ENCODE measurements around the gene HCAR1.
"Not testable (repeated sequence)": the region's sequence is repeated elsewhere in the genome, so short reads cannot be mapped to it uniquely, and the experiment has no call there.

Gene HCAR1

DNA sequence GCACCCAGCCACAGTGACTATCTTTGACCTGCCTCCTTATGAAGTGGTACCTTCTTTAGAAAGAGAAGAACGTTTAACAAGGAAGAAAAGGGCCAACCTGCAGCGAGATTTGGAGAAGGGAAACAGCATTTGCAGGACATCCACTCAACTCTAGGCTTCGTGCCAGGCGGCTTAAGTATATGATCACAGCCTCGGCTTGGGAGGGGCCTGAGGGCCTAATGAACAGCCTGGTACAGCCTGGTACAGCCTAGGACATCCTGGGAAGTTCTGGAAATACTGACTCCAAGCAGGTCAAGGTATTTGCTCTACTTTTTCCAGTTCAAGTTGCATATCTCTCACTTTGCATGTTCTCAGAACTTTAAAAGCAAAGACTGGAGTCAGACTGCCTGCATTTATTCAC lies 43.6 kb downstream of the HCAR1 start:
- Histone ChIP-seq H3K4me1 (ENCODE audit: insufficient read depth, low read length) (no peaks in the 10 kb centered on the region), H3K27ac (ENCODE audit: low read length) (no peak overlapping the region), H3K9me3 (ENCODE audit: insufficient read depth, low read depth, low read length) (no peaks in the 10 kb centered on the region), H3K27me3 (ENCODE audit: insufficient read depth, low read length) (peaks cover 8% of the 10 kb centered on the region; the same call in 1 of the 2 replicates), H3K4me3 (ENCODE audit: low read length) (no peak overlapping the region), H3K9ac (ENCODE audit: low read depth, low read length) (no peak overlapping the region), H3K36me3 (ENCODE audit: insufficient read depth, low read depth, low read length) (no peaks in the 10 kb centered on the region)

DNA sequence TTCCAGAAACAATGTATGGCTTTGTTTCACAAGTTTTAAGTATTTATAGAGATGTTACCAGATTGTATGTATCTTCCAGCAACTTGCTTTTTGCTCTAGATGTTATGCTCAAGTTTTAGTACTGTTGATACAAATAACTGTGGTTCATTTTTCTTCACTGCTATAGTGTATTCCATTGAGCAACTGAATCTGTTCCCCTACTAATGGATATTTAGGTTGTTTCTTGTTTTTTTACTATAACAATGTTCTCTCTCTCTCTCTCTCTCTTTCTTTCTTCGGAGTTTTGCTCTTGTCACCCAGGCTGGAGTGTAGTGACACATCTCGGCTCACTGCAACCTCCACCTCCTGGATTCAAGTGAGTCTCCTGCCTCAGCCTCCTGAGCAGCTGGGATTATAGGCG lies 44.1 kb downstream of the HCAR1 start:
- H3K36me3 ChIP-seq (ENCODE audit: insufficient read depth, low read depth, low read length): no peaks in the 10 kb centered on the region
- no peak overlapping the region for H3K4me3 ChIP-seq (ENCODE audit: low read length)
- H3K9ac ChIP-seq (ENCODE audit: low read depth, low read length): no peak overlapping the region
- peaks cover 8% of the 10 kb centered on the region; the same call in 1 of the 2 replicates for H3K27me3 ChIP-seq (ENCODE audit: insufficient read depth, low read length)
- no peak overlapping the region for H3K27ac ChIP-seq (ENCODE audit: low read length)
- H3K4me1 ChIP-seq (ENCODE audit: insufficient read depth, low read length): no peaks in the 10 kb centered on the region
- no peaks in the 10 kb centered on the region for H3K9me3 ChIP-seq (ENCODE audit: insufficient read depth, low read depth, low read length)

DNA sequence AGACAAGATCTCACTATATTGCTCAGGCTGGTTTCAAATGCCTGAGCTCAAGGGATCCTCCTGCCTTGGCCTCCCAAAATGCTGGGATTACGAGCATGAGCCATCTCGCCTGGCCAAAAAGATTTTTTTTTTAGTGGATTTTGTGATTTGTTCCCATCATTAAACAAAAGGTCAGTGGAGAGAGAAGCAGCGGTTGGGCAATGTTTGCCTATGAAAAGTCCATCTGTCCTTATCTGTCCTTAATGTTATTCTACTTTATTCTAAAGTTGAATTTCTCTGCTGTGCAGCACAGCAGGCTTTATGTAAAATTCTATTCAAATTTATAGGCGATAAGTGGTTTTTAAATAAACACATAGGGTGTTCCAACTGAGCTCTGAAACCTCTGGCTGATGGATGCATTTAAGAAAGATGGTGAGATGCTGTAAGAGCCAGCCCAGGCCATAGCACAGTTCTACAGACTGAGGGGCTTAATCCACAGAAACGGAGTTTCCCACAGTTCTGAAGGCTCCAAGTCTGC lies 46.3 kb downstream of the HCAR1 start:
- Histone ChIP-seq H3K4me1 (ENCODE audit: insufficient read depth, low read length) (no peaks in the 10 kb centered on the region), H3K27me3 (ENCODE audit: insufficient read depth, low read length) (peaks cover 8% of the 10 kb centered on the region; the same call in 1 of the 2 replicates), H3K4me3 (ENCODE audit: low read length) (no peak overlapping the region), H3K9me3 (ENCODE audit: insufficient read depth, low read depth, low read length) (no peaks in the 10 kb centered on the region), H3K9ac (ENCODE audit: low read depth, low read length) (no peak overlapping the region), H3K36me3 (ENCODE audit: insufficient read depth, low read depth, low read length) (no peaks in the 10 kb centered on the region), H3K27ac (ENCODE audit: low read length) (no peak overlapping the region)

DNA sequence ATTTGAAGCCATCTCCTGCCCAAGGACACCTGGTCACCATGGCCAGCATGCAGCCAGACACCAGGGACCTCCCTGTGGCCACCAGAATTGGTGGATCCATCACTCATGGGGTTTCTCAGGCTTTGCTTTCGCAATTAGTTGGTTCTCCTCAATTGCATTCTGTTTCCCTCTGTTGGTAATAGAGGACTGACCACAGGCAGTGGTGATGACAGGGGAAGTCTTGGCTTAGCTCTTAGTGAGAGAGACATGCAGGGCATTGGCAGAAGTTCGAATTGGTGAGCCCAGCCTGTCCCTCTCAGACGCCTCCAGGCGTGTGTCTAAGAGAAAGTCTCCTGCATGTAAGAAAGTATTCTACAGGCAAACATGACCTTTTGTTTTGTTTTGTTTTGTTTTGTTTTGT lies 48.8 kb downstream of the HCAR1 start:
- Histone ChIP-seq H3K27ac (ENCODE audit: low read length) (no peak overlapping the region), H3K9me3 (ENCODE audit: insufficient read depth, low read depth, low read length) (no peaks in the 10 kb centered on the region), H3K4me3 (ENCODE audit: low read length) (no peak overlapping the region), H3K36me3 (ENCODE audit: insufficient read depth, low read depth, low read length) (no peaks in the 10 kb centered on the region), H3K4me1 (ENCODE audit: insufficient read depth, low read length) (no peaks in the 10 kb centered on the region), H3K9ac (ENCODE audit: low read depth, low read length) (no peak overlapping the region), H3K27me3 (ENCODE audit: insufficient read depth, low read length) (peaks cover 8% of the 10 kb centered on the region; the same call in 1 of the 2 replicates)

DNA sequence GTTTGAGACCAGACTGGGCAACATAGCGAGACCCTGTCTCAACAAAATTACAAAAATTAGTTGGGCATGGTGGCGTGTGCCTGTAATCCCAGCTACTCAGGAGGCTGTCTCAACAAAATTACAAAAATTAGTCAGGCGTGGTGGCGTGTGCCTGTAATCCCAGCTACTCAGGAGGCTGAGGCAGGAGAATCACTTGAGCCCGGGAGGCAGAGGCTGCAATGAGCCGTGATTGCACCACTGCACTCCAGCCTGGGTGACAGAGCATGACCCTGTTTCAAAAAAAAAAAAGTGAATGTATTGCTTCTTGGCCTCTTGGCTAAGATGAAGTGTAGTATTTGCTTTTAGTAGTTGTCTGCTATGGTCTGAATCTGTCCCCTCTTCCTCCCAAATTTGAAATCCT lies 49.7 kb downstream of the HCAR1 start:
- H3K36me3 ChIP-seq (ENCODE audit: insufficient read depth, low read depth, low read length); H3K27me3 ChIP-seq (ENCODE audit: insufficient read depth, low read length); H3K9ac ChIP-seq (ENCODE audit: low read depth, low read length); H3K27ac ChIP-seq (ENCODE audit: low read length); H3K4me3 ChIP-seq (ENCODE audit: low read length); H3K4me1 ChIP-seq (ENCODE audit: insufficient read depth, low read length); H3K9me3 ChIP-seq (ENCODE audit: insufficient read depth, low read depth, low read length): not testable (repeated sequence)

DNA sequence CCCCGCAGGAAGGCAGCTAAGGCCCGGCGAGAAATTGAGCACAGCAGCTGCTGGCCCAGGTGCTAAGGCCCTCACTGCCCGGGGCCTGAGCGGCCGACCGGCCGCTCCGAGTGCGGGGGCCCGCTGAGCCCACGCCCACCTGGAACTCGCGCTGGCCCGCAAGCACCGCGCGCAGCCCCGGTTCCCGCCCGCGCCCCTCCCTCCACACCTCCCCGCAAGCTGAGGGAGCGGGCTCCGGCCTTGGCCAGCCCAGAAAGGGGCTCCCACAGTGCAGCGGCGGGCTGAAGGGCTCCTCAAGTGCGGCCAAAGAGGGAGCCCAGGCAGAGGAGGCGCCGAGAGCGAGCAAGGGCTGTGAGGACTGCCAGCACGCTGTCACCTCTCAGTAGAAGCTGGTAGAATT lies 53.9 kb downstream of the HCAR1 start:
- H3K9me3 ChIP-seq (ENCODE audit: insufficient read depth, low read depth, low read length); H3K27ac ChIP-seq (ENCODE audit: low read length); H3K36me3 ChIP-seq (ENCODE audit: insufficient read depth, low read depth, low read length); H3K4me3 ChIP-seq (ENCODE audit: low read length); H3K4me1 ChIP-seq (ENCODE audit: insufficient read depth, low read length); H3K9ac ChIP-seq (ENCODE audit: low read depth, low read length); H3K27me3 ChIP-seq (ENCODE audit: insufficient read depth, low read length): not testable (repeated sequence)
